SH-SY5Y (cell line): ENCODE measurements around the gene PCNT.

Experiments used
- GATA2 ChIP-seq: IDR thresholded peaks from 2 replicates; pipeline ENCODE4 v1.6.1; 2011; ENCODE audit warnings: mild to moderate bottlenecking, low read depth, low read length
- GATA3 ChIP-seq: IDR thresholded peaks from 2 replicates; pipeline ENCODE4 v1.6.1; 2011; ENCODE audit warnings: low read depth, mild to moderate bottlenecking, low read length, moderate library complexity

GRCh38 chr21:46355161-46356004 is 31.4 kb downstream of the PCNT start:
- TF ChIP-seq GATA2: no peak
- TF ChIP-seq GATA3: no peak
